GM12878 (cell line): ENCODE results near the gene CAPN15. TPM values are rescaled to one million over a fixed set of nuclear protein-coding genes. Genes with fewer than 3 reads are reported as not detected.

Experiments
- ATAC-seq: fragments of 200-7000 bp; cut with Tn5 transposase; 3 replicates; pipeline ENCODE4 v1.9.1; 2020; ENCODE audit warnings: mild to moderate bottlenecking, moderate library complexity
- BruUV-seq: library from RNA; stranded (reverse); fragments of 400-500 nt; replicated peaks from 2 replicates; lab custom pipeline; 2021; lab: Mats Ljungman, UMichigan
- CTCF ChIA-PET: fragments of 300-600 bp; sonication (Branson Sonifier 250); formaldehyde crosslinking; extraction: SDS; loops from one replicate; lab custom pipeline; 2021; ENCODE audit warnings: inconsistent platforms; lab: Yijun Ruan, JAX
- POLR2A ChIA-PET: fragments of 350-600 bp; formaldehyde crosslinking; extraction: SDS; loops from one replicate; lab custom pipeline; 2021; ENCODE audit warnings: inconsistent platforms; lab: Charles Lee
- RAD21 ChIA-PET: fragments of 300-600 bp; sonication (Branson Sonifier 250); formaldehyde crosslinking; loops from one replicate; lab custom pipeline; 2023; ENCODE audit warnings: antibody characterized with exemption; ENCODE audit not compliant: unreplicated experiment; lab: Charles Lee
- SMC1A ChIA-PET: fragments of 300-600 bp; sonication (Branson Sonifier 250); formaldehyde crosslinking; loops from one replicate; lab custom pipeline; 2023; ENCODE audit not compliant: unreplicated experiment, uncharacterized antibody; lab: Charles Lee
- DNase-seq: peaks from one replicate; pipeline ENCODE4 v3.0.0-alpha.2; 2011; ENCODE audit warnings: low read depth, low spot score
- FAIRE-seq: peaks from 3 replicates; lab custom pipeline; 2011; peaks lifted over from hg19 to GRCh38; lab: Jason Lieb, UNC
- H2AFZ ChIP-seq: 2 replicates; pipeline ENCODE4 v1.6.0; 2011; ENCODE audit warnings: low read depth, low read length, control low read depth; ENCODE audit not compliant: control insufficient read depth
- H3K27ac ChIP-seq: 2 replicates; pipeline ENCODE4 v1.5.1; 2011; ENCODE audit warnings: control low read depth; ENCODE audit not compliant: control insufficient read depth, insufficient read depth
- H3K27me3 ChIP-seq, 2 experiments: replicated peaks in 1 of 2; 2 replicates each; pipeline versions ENCODE4 v1.6.0 to v1.6.1; 2011; ENCODE audit warnings: low read length in 1 of 2; ENCODE audit not compliant: control insufficient read depth in 2 of 2, insufficient read depth in 2 of 2
- H3K36me3 ChIP-seq, 2 experiments: 2 replicates each; pipeline ENCODE4 v1.5.1; 2011; ENCODE audit warnings: low read length in 1 of 2; ENCODE audit not compliant: control insufficient read depth in 2 of 2, insufficient read depth in 2 of 2
- H3K4me1 ChIP-seq: 2 replicates; pipeline ENCODE4 v1.6.1; 2011; ENCODE audit warnings: mild to moderate bottlenecking, low read length, moderate library complexity, mixed read lengths; ENCODE audit not compliant: control insufficient read depth, insufficient read depth
- H3K4me2 ChIP-seq: 2 replicates; pipeline ENCODE4 v1.6.0; 2011; ENCODE audit warnings: control low read depth; ENCODE audit not compliant: control insufficient read depth, insufficient read depth
- H3K4me3 ChIP-seq: fragments of 200-600 bp; sonication (generic); 2 replicates; pipeline ENCODE4 v1.5.1; 2016
- H3K79me2 ChIP-seq: 2 replicates; pipeline ENCODE4 v1.6.0; 2011; ENCODE audit warnings: low read length; ENCODE audit not compliant: control insufficient read depth, insufficient read depth
- H3K9ac ChIP-seq: 2 replicates; pipeline ENCODE4 v1.8.0; 2011; ENCODE audit warnings: low read length, control low read depth, mixed read lengths; ENCODE audit not compliant: control insufficient read depth, insufficient read depth
- H3K9me3 ChIP-seq: replicated peaks from 3 replicates; pipeline ENCODE4 v1.5.1; 2011; ENCODE audit warnings: mild to moderate bottlenecking, low read length; ENCODE audit not compliant: control insufficient read depth, insufficient read depth
- H4K20me1 ChIP-seq: 2 replicates; pipeline ENCODE4 v1.6.0; 2011; ENCODE audit not compliant: control insufficient read depth, insufficient read depth
- ASH2L ChIP-seq: fragments of 300-600, 200-600 bp; sonication (generic); IDR thresholded peaks from 2 replicates; pipeline ENCODE4 v1.6.1; 2017; ENCODE audit warnings: low read depth, mild to moderate bottlenecking, borderline replicate concordance
- HDGF ChIP-seq: fragments of 450-650 bp; IDR thresholded peaks from 2 replicates; pipeline ENCODE4 v1.6.1; 2016; ENCODE audit warnings: antibody characterized with exemption
- JUND ChIP-seq: IDR thresholded peaks from 2 replicates; pipeline ENCODE4 v1.6.1; 2012; ENCODE audit warnings: low read depth, mild to moderate bottlenecking, low read length, improper control_type of control experiment, moderate library complexity
- MEF2B ChIP-seq: fragments of 450-650 bp; IDR thresholded peaks from 2 replicates; pipeline ENCODE4 v1.6.1; 2018; ENCODE audit warnings: mild to moderate bottlenecking, moderate library complexity; ENCODE audit not compliant: partially characterized antibody, poor library complexity, severe bottlenecking
- MYC ChIP-seq: IDR thresholded peaks from 2 replicates; pipeline ENCODE4 v1.6.1; 2011; ENCODE audit warnings: mild to moderate bottlenecking, low read length, moderate library complexity, inconsistent platforms; ENCODE audit not compliant: insufficient read depth, insufficient replicate concordance, insufficient read length, severe bottlenecking
- PBX3 ChIP-seq: IDR thresholded peaks from 2 replicates; pipeline ENCODE4 v1.6.1; 2011; ENCODE audit warnings: mild to moderate bottlenecking, low read depth, low read length, moderate library complexity; ENCODE audit not compliant: insufficient replicate concordance
- PKNOX1 ChIP-seq: fragments of 450-650 bp; IDR thresholded peaks from 2 replicates; pipeline ENCODE4 v1.6.1; 2016; ENCODE audit warnings: mild to moderate bottlenecking
- RELA ChIP-seq: fragments of 450-650 bp; IDR thresholded peaks from 2 replicates; pipeline ENCODE4 v1.8.0; 2014; ENCODE audit warnings: borderline replicate concordance; ENCODE audit not compliant: partially characterized antibody
- ZBED1 ChIP-seq: IDR thresholded peaks from 2 replicates; pipeline ENCODE4 v1.6.1; 2016; ENCODE audit warnings: borderline replicate concordance
- WGBS: methylation state at CpG from one replicate; pipeline ENCODE4 v1.1.6; 2016; ENCODE audit warnings: low lambda C conversion rate; ENCODE audit not compliant: insufficient replicate concordance, insufficient coverage; ENCODE audit errors: missing lambda C conversion rate; 5-methylcytosine and 5-hydroxymethylcytosine counted together
- in situ Hi-C: fragments of 300-500 bp; cut with MboI; formaldehyde crosslinking; loops from 9 replicates; pipeline ENCODE4 v1.14.3; 2018; ENCODE audit warnings: mixed read lengths
- intact Hi-C: fragments of 100-400 bp; cut with micrococcal nuclease; formaldehyde crosslinking; loops from one replicate; pipeline ENCODE4 v1.14.2; 2022; ENCODE audit not compliant: unreplicated experiment
- polyA plus RNA-seq, 11 experiments: library from polyadenylated mRNA; depleted of rRNA in 4 of 11; unstranded in 6 of 11; stranded (reverse) in 5 of 11; fragments of >200 nt; fragmentation: Nextera tagmentation in 4 of 11; fragmentation: Illumina TruSeq in 1 of 11; extraction: Ambion mirVana in 4 of 11; extraction: Trizol in 1 of 11; gene quantifications; 1 replicate in 1 of 11; 2 replicates in 10 of 11; pipeline versions ENCODE4 v1.2.1 to v1.2.3, GENCODE V29; 2011 to 2016; ENCODE audit warnings: inconsistent platforms in 2 of 11, missing spikeins in 2 of 11, low read depth in 1 of 11
- total RNA-seq, 4 experiments: library from RNA; depleted of rRNA in 3 of 4; stranded (reverse); fragments of >200 nt in 3 of 4; fragmentation: Illumina TruSeq in 1 of 4; extraction: Trizol in 1 of 4; gene quantifications; 2 replicates each; pipeline versions ENCODE4 v1.2.1 to v1.2.3, GENCODE V29; 2013 to 2021
- TF ChIP-seq, protein P1 (sequence below): fragments of 450-650 bp; IDR thresholded peaks from 2 replicates; pipeline ENCODE4 v1.6.1; 2016; ENCODE audit warnings: mild to moderate bottlenecking

The CAPN15 gene
- total and polyA plus RNA-seq, 10 of the 15 experiments (the other 5 are each of a cell fraction or from before 2014, with no cell fraction given) = 0.40 to 78.5 (median 8.3) TPM

- Histone ChIP-seq H4K20me1 (no peaks in the 10 kb centered on the region), H3K36me3 (no peaks in the 10 kb centered on the region), H2AFZ (no peak overlapping the region), H3K9me3 (no peaks in the 10 kb centered on the region), H3K9ac (no peak overlapping the region), H3K27me3 (no peaks in the 10 kb centered on the region), H3K27ac (no peak overlapping the region), H3K4me3 (no peak overlapping the region), H3K4me2 (no peak overlapping the region), H3K4me1 (no peaks in the 10 kb centered on the region), H3K79me2 (no peaks in the 10 kb centered on the region)
- no peak for ATAC-seq
- no TSS peak for BruUV-seq
- 86% methylated on average over 18 of the region's 18 CpGs for WGBS
- intact Hi-C loops (no loop called here), in situ Hi-C loops (no loop called here)
- no peak for FAIRE-seq
- ChIA-PET SMC1A (no interaction called here), CTCF (no interaction called here), POLR2A (no interaction called here), RAD21 (no interaction called here)
- TF ChIP-seq PBX3 (no peak), RELA (no peak)
- no peak for DNase-seq
These were observed 18.4 kb upstream of the CAPN15 start for GRCh38 chr16:508884-509736.

DNA sequence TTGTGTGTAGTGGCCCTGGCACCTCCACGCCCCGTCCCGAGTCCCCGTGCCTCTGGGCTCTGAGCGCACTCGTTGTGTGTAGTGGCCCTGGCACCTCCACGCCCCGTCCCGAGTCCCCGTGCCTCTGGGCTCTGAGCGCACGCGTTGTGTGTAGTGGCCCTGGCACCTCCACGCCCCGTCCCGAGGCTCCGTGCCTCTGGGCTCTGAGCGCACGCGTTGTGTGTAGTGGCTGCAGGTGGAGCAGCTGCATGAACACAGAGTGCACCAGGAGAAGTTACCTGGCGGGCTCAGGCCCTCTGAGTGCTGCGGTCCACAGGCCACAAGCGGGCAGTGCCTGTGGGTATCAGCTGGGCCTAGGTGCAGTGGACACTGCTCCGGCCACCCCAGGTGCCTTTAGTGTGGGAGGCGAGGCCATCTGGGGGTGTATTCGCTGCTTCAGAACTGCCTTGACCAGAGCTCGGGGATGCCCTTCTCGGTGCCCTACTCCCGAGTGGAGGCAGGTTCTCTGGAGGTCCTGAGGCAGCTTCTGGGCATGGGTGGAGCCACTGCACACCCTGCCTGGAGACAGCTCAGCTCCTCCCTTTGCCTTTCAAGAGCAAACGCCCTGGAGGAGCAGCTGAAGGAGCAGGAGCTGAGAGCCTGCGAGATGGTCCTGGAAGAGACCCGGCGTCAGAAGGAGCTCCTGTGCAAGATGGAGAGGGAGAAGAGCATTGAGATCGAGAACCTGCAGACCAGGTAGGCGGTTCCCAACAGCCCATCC, 17.3 kb upstream of the CAPN15 start:
- H3K27ac ChIP-seq = no peak overlapping the region
- intact Hi-C loops = no loop called here
- DNase-seq (no peak), ATAC-seq (no peak), FAIRE-seq (no peak)
- no peaks in the 10 kb centered on the region for H3K27me3 ChIP-seq
- H4K20me1 ChIP-seq = no peaks in the 10 kb centered on the region
- ChIA-PET SMC1A (no interaction called here), POLR2A (no interaction called here), RAD21 (no interaction called here), CTCF (no interaction called here)
- no peak overlapping the region for H3K4me3 ChIP-seq
- no peaks in the 10 kb centered on the region for H3K9me3 ChIP-seq
- H2AFZ ChIP-seq = no peak overlapping the region
- H3K4me2 ChIP-seq = no peak overlapping the region
- BruUV-seq = no TSS peak
- 94% methylated on average over 35 of the region's 35 CpGs for WGBS
- no peaks in the 10 kb centered on the region for H3K4me1 ChIP-seq
- no peaks in the 10 kb centered on the region for H3K36me3 ChIP-seq
- no peaks in the 10 kb centered on the region for H3K79me2 ChIP-seq
- in situ Hi-C loops = no loop called here
- H3K9ac ChIP-seq = no peak overlapping the region
- TF ChIP-seq PKNOX1 (no peak), ZBED1 (no peak), HDGF (no peak), ASH2L (no peak), JUND (no peak), MEF2B (no peak), MYC (no peak)
- TF ChIP-seq, protein P1, sequence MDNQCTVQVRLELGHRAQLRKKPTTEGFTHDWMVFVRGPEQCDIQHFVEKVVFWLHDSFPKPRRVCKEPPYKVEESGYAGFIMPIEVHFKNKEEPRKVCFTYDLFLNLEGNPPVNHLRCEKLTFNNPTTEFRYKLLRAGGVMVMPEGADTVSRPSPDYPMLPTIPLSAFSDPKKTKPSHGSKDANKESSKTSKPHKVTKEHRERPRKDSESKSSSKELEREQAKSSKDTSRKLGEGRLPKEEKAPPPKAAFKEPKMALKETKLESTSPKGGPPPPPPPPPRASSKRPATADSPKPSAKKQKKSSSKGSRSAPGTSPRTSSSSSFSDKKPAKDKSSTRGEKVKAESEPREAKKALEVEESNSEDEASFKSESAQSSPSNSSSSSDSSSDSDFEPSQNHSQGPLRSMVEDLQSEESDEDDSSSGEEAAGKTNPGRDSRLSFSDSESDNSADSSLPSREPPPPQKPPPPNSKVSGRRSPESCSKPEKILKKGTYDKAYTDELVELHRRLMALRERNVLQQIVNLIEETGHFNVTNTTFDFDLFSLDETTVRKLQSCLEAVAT = no peak
